DLD1 (cell line): Measurements from ENCODE around the gene ASCC1.

ENCODE experiments used
- in situ Hi-C: cut with HindIII; loops from 2 replicates; pipeline ENCODE4 v1.10.0; 2017; ENCODE audit warnings: low sequenced_read_pairs

ASCC1 gene

GRCh38 chr10:72069751-72070526 lies 146.1 kb downstream of the ASCC1 start:
- in situ Hi-C loops = no loop called here

- in situ Hi-C loops = no loop called here
Observed at GRCh38 chr10:72068901-72069446, 147.1 kb downstream of the ASCC1 start.

GRCh38 chr10:72068126-72068765 lies 147.8 kb downstream of the ASCC1 start:
- in situ Hi-C loops = no loop called here

- in situ Hi-C loops = no loop called here
Observed at GRCh38 chr10:72067463-72068125, 148.5 kb downstream of the ASCC1 start.

GRCh38 chr10:72066318-72067284 lies 149.5 kb downstream of the ASCC1 start:
- in situ Hi-C loops = no loop called here

- in situ Hi-C loops = no loop called here
Observed at GRCh38 chr10:72065439-72066025, 150.5 kb downstream of the ASCC1 start.

GRCh38 chr10:72063703-72064391 lies 152.2 kb downstream of the ASCC1 start:
- in situ Hi-C loops = no loop called here

- in situ Hi-C loops = no loop called here
Observed at GRCh38 chr10:72062832-72063702, 153.0 kb downstream of the ASCC1 start.

GRCh38 chr10:72062382-72062781 lies 153.7 kb downstream of the ASCC1 start:
- in situ Hi-C loops = no loop called here

- in situ Hi-C loops = no loop called here
Observed at GRCh38 chr10:72061930-72062329, 154.1 kb downstream of the ASCC1 start.

GRCh38 chr10:72061491-72061890 lies 154.6 kb downstream of the ASCC1 start:
- in situ Hi-C loops = no loop called here

GRCh38 chr10:72059843-72060822 lies 155.9 kb downstream of the ASCC1 start:
- in situ Hi-C loops = no loop called here

- in situ Hi-C loops = no loop called here
Observed at GRCh38 chr10:72058989-72059842, 156.9 kb downstream of the ASCC1 start.

GRCh38 chr10:72058347-72058898 lies 157.7 kb downstream of the ASCC1 start:
- in situ Hi-C loops = no loop called here

- in situ Hi-C loops = no loop called here
Observed at GRCh38 chr10:72056932-72057751, 158.9 kb downstream of the ASCC1 start.
